Testis (tissue), 2 donors: Measurements from ENCODE around the gene KRT3.

Source experiments
- POLR2A ChIP-seq: fragments of 450-650 bp; IDR thresholded peaks from one replicate; pipeline ENCODE4 v1.6.1; 2017; ENCODE audit warnings: antibody characterized with exemption, mild to moderate bottlenecking, moderate library complexity
- TF ChIP-seq, protein P1 (sequence below), 3 experiments: fragments of 450-650 bp in 2 of 3; fragments of 200-600 bp in 1 of 3; sonication (generic) in 1 of 3; IDR thresholded peaks; one replicate each; pipeline ENCODE4 v1.5.1; 2016 to 2019; ENCODE audit warnings: antibody characterized with exemption in 3 of 3, mild to moderate bottlenecking in 2 of 3, moderate library complexity in 1 of 3

DNA sequence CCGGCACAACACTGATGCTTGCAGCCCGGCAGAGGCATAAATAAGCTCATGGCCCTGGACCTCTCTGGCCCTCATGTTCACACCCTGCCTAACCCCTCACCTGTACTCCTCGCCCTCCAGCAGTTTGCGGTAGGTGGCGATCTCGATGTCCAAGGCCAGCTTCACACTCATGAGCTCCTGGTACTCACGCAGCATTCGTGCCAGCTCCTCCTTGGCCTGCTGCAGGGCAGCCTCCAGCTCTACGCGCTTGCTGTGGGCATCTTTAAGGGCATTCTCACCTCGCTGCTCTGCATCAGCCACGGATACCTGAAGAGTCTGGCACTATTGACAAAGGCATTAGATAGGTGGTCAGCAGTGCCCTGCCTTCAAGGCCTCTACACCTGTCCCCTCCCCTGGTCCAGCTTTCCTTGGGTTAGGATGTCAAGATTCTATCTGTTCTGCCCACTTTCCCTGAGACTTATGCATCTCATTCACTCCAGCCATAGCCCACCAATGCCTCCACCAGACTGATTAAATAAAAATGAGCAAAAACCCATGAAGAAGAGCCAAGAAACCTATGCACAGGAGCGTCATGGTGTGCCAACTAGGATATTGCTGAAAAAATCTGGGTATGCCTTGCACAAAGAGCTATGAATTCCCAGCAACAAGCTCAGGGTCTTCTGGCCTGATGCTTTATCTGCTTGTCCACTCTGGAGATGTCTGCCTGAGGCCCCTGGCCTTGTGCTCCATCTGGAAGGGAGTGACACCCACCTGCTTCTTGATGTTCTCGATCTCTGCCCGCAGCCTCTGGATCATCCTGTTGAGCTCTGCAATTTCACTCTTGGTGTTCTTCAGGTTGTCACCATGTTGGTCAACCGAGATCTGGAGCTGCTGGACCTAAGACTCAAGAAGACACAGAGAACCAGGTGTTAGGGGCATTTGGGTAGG is 11.9 kb upstream of the KRT3 start:
- TF ChIP-seq POLR2A, result no peak
- TF ChIP-seq, protein P1, sequence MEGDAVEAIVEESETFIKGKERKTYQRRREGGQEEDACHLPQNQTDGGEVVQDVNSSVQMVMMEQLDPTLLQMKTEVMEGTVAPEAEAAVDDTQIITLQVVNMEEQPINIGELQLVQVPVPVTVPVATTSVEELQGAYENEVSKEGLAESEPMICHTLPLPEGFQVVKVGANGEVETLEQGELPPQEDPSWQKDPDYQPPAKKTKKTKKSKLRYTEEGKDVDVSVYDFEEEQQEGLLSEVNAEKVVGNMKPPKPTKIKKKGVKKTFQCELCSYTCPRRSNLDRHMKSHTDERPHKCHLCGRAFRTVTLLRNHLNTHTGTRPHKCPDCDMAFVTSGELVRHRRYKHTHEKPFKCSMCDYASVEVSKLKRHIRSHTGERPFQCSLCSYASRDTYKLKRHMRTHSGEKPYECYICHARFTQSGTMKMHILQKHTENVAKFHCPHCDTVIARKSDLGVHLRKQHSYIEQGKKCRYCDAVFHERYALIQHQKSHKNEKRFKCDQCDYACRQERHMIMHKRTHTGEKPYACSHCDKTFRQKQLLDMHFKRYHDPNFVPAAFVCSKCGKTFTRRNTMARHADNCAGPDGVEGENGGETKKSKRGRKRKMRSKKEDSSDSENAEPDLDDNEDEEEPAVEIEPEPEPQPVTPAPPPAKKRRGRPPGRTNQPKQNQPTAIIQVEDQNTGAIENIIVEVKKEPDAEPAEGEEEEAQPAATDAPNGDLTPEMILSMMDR (IDR thresholded peaks at IDR 0.05), result no peak
